ENCODE results near the gene ITSN1. TPM values are rescaled to one million over a fixed set of nuclear protein-coding genes. Genes with fewer than 3 reads are reported as not detected.
"Not testable (repeated sequence)": the region's sequence is repeated elsewhere in the genome, so short reads cannot be mapped to it uniquely, and the experiment has no call there.

ITSN1 gene
- total RNA-seq, 1 donor from 2014 or later: 41.9 TPM

DNA sequence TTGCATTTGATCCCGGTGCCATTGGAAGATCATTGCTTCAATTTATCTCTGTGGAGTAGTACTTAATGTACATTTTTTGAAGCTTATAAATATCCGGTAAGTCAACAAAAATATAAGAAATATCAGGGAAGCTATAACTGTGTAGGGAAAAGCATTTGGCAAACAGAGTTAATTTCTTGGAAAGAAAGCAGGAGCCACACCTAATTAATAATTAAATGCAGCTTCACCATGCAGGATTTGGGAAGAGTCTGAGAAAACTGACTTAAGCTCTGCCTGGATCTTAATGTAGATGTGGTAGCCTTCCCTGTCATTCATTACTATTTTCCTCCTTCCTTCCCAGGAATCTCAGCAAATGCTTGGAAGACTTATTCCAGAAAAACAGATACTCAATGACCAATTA is 138.8 kb downstream of the ITSN1 start:
- TF ChIP-seq, protein P1, sequence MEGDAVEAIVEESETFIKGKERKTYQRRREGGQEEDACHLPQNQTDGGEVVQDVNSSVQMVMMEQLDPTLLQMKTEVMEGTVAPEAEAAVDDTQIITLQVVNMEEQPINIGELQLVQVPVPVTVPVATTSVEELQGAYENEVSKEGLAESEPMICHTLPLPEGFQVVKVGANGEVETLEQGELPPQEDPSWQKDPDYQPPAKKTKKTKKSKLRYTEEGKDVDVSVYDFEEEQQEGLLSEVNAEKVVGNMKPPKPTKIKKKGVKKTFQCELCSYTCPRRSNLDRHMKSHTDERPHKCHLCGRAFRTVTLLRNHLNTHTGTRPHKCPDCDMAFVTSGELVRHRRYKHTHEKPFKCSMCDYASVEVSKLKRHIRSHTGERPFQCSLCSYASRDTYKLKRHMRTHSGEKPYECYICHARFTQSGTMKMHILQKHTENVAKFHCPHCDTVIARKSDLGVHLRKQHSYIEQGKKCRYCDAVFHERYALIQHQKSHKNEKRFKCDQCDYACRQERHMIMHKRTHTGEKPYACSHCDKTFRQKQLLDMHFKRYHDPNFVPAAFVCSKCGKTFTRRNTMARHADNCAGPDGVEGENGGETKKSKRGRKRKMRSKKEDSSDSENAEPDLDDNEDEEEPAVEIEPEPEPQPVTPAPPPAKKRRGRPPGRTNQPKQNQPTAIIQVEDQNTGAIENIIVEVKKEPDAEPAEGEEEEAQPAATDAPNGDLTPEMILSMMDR (IDR thresholded peaks at IDR 0.05; ENCODE audit: borderline replicate concordance): no peak
- intact Hi-C loops (cut with micrococcal nuclease): no loop called here
- no peak overlapping the region for H3K4me3 ChIP-seq
- H3K4me1 ChIP-seq: no peaks in the 10 kb centered on the region
- H3K27ac ChIP-seq (replicated peaks): no peak overlapping the region
- DNase-seq: no peak
- H3K9me3 ChIP-seq (replicated peaks): peaks cover 16% of the 10 kb centered on the region
- H3K27me3 ChIP-seq (ENCODE audit: low read depth): no peaks in the 10 kb centered on the region
- peaks cover 33% of the 10 kb centered on the region for H3K36me3 ChIP-seq

DNA sequence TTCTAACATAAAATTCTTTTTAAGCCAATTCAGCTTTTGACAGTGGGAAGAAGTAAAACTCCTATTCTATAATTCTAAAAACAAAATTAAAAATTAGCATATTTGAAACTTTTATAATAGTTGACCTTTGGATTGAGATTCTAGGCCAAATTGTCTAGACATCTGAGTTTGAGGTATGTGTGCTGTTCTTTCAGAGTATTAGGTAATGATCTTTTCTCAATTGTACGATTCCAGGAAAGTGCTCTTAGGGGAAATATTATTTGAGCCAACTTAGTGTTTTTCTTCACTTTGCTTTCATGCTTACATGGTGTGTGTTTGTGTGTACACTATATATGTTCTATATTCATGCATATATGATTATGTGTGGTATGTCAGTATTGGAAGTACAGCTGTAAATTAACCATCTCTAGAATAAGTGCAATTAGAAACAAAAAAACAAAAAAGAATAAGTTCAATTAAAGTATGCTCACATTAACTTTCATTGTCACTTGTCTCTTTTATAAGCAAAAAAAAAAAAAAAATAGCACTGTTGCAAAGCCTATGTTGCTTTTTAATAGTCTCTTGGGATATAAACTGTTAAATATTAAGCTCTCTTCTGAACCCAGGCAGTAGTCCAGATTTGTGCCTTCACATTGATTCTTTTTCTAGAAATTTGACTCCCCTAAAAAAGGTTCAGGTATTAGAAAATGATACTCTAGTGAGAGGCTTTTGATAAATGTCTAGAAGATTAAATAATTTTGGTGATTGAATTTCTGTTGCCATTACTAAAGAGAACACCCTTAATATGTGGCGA is 141.1 kb downstream of the ITSN1 start:
- no peak overlapping the region for H3K4me3 ChIP-seq
- H3K9me3 ChIP-seq (replicated peaks): peaks cover 11% of the 10 kb centered on the region
- peaks cover 25% of the 10 kb centered on the region for H3K36me3 ChIP-seq
- DNase-seq: no peak
- H3K27me3 ChIP-seq (ENCODE audit: low read depth): no peaks in the 10 kb centered on the region
- no peaks in the 10 kb centered on the region for H3K4me1 ChIP-seq
- no peak overlapping the region for H3K27ac ChIP-seq (replicated peaks)
- intact Hi-C loops (cut with micrococcal nuclease): no loop called here
- TF ChIP-seq, protein P1 (IDR thresholded peaks at IDR 0.05; ENCODE audit: borderline replicate concordance): no peak

DNA sequence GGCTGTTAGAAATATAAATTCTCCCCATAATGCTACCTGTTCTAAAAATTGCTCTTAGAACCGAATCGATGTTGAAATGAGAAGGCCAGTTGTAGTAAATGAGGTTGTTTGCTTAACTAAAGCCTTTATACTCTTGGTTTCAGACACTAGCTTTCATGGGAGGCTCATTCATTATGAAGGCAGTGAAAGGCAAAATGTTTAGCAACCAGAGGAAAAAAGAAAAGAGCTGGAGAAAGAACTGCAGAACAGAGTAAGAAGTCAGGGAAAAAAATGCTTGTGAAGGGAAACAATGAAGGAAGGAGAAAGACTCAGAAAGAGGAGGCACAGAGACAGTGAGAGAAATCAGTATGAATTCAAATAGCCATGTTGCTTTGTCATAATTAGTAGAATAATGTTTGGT is 145.1 kb downstream of the ITSN1 start:
- H3K36me3 ChIP-seq: peaks cover 1% of the 10 kb centered on the region
- intact Hi-C loops (cut with micrococcal nuclease): no loop called here

DNA sequence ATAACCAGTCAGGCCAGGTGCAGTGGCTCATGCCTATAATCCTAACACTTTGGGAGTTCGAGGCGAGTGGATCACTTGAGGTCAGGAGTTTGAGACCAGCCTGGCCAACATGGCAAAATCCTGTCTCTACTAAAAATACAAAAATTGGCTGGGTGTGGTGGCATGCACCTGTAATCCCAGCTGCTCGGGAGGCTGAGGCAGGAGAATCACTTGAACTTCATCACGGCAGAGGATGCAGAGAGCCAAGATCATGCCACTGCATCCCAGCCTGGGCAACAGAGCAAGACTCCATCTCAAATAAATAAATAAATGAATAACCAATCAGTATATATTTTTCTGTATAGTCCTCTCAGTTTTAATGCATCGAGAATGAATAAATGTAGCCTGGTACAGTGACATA is 146.1 kb downstream of the ITSN1 start:
- H3K9me3 ChIP-seq (replicated peaks); H3K4me1 ChIP-seq; H3K4me3 ChIP-seq; H3K27me3 ChIP-seq (ENCODE audit: low read depth); H3K27ac ChIP-seq (replicated peaks); intact Hi-C loops (cut with micrococcal nuclease); DNase-seq; H3K36me3 ChIP-seq: not testable (repeated sequence)

More for the DNA sequence above, 145.1 kb downstream of the ITSN1 start:
- Histone ChIP-seq H3K4me3 (no peak overlapping the region), H3K4me1 (no peaks in the 10 kb centered on the region), H3K9me3 (replicated peaks) (no peaks in the 10 kb centered on the region), H3K27me3 (ENCODE audit: low read depth) (no peaks in the 10 kb centered on the region), H3K27ac (replicated peaks) (no peak overlapping the region)
- no peak for DNase-seq
- TF ChIP-seq, protein P1 (IDR thresholded peaks at IDR 0.05; ENCODE audit: borderline replicate concordance): no peak

DNA sequence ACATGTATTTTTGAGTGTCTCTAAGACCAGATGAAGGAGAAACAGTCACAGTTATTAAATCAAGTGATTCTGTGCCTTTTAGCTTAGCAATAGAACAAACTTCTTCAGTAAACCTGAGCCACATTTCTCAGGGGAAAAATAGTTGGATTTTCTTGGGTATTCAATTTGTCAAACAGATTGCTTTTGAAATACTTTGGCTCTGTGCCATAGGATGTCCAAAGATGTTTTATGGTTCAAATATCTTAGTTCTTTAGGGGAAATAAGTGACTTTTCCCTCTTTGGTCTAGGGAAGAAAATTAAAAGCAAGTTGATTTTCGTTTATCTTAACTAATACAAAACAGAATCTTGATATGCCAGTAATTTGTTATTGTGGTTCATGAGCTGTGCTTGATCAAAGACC is 147.4 kb downstream of the ITSN1 start:
- DNase-seq: no peak
- Histone ChIP-seq H3K36me3 (peaks cover 8% of the 10 kb centered on the region), H3K9me3 (replicated peaks) (no peaks in the 10 kb centered on the region), H3K27ac (replicated peaks) (no peak overlapping the region), H3K27me3 (ENCODE audit: low read depth) (no peaks in the 10 kb centered on the region), H3K4me1 (no peaks in the 10 kb centered on the region), H3K4me3 (no peak overlapping the region)
- intact Hi-C loops (cut with micrococcal nuclease): no loop called here
- TF ChIP-seq, protein P1 (IDR thresholded peaks at IDR 0.05; ENCODE audit: borderline replicate concordance): no peak

DNA sequence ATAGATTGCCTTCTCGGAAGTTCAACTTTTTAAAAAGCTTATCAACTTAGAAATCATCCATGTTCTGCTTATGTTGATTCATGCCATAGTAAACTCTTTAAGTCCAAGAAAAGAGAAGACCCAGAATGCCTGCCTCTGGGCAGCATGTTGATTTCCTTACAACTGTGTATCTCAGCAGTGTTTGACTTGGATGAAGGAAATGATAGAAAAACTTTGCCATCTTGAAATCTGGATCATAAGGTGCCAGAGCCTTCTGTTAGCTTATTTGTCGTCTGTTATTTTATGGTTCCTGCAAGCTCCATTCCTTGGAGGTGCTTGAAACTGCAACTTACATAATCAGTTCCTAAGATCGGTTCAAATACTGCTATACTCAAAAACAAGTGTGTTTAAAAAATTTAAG is 148.8 kb downstream of the ITSN1 start:
- Histone ChIP-seq H3K27me3 (ENCODE audit: low read depth) (no peaks in the 10 kb centered on the region), H3K27ac (replicated peaks) (no peak overlapping the region), H3K4me1 (no peaks in the 10 kb centered on the region), H3K36me3 (peaks cover 17% of the 10 kb centered on the region), H3K9me3 (replicated peaks) (no peaks in the 10 kb centered on the region), H3K4me3 (no peak overlapping the region)
- no peak for DNase-seq
- intact Hi-C loops (cut with micrococcal nuclease): no loop called here
- TF ChIP-seq, protein P1 (IDR thresholded peaks at IDR 0.05; ENCODE audit: borderline replicate concordance): no peak
